HG02981 (cell line): Measurements from ENCODE around the gene PIGW.

ENCODE experiments used
- ATAC-seq: cut with Tn5 transposase; IDR thresholded peaks from one replicate; pipeline ENCODE4 v1.9.1; 2021; ENCODE audit warnings: mild to moderate bottlenecking, moderate library complexity; ENCODE audit not compliant: unreplicated experiment

Gene PIGW

DNA sequence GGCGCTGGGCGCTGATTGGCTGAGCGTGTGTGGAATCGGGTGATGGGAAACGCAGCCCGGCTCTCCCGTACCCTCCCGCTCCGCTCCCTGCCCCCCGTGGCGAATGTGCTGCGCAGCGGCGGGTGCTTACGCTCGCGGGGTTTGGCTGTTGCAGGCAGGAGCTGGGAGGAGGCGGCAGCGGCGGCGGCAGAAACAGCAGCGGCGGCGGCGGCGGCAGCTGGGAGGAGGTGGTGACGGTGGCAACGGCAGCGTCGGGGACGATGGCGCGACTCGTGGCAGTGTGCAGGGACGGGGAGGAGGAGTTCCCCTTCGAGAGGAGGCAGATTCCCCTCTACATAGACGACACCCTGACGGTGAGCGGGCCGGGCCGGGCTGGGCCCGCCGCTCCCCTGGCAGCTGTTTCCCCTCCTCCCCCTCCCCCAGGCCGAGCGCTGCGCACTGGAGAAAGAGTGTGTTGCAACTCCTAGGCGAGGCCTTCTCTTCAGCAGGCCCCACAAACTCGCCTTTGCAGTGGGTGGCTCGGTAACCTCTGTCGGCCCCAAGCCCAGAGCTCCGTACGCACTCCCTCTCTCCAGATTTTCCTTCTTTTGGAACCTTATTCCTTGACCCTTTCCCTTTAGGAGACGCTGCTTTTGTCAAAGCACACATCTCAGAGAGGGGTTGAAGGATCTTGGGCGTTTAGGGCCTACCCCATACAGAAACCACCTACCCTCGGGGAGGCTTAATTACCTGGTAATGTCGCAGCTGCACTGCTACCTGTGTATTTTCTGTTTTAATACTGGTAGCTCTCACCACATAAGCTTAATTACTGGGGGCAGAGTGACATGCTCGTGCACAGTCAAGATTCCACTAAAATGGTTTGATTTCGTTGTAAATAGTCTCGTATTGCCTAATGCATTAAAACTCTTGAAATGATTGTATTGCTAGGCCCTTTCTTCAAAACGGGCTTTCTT lies 11.0 kb downstream of the PIGW start:
- ATAC-seq: peak; percentile 60

DNA sequence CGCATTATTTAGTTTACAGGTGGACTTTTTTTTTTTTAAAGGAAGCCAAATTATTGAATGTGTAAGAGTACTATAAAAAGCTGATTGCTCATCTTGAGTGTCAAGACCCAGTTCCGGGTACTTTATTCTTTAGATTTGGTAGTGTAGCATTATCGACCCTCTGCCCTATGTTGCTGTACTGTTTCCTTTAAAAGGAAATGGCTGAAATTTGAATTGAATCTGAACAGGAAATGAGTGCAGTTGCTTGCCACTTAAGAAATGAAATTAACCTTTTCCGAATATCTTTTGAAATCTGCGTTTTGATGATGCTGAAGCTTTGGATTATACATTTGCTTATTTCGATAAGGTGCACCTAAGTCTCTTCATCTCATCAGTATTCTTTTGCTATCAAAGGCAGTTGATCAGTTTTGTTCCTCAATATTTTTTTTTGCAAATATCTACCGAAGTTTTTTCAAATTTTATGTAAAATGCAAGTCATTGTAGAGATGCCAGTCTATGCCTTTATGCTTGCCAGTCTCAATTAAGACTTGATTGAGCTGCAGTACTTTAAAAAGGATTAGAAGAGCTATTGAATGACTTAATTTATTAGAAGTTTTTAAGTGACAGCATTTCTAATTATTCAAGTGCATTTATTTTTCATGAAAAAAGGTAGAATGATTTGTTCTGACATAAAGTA lies 11.8 kb downstream of the PIGW start:
- no peak for ATAC-seq

DNA sequence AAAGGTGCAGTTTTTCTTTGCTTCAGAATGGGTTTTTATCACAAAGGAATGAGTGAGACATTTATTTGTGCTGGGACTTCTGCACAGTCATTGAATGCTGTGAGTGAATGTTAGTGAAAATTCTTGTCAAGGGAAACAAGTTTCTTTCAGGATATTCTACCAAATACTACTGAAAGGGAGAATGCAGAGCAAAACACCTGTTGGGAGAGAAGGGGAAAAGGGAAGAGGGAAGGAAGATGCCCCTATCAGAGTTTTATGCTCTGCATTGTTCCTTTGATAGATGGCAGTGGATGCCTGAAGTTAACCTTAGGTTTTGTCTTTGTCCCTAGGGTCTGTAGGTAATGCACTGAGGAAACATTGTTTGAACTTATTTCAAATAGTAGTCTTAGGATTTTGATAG lies 13.0 kb downstream of the PIGW start:
- no peak for ATAC-seq

DNA sequence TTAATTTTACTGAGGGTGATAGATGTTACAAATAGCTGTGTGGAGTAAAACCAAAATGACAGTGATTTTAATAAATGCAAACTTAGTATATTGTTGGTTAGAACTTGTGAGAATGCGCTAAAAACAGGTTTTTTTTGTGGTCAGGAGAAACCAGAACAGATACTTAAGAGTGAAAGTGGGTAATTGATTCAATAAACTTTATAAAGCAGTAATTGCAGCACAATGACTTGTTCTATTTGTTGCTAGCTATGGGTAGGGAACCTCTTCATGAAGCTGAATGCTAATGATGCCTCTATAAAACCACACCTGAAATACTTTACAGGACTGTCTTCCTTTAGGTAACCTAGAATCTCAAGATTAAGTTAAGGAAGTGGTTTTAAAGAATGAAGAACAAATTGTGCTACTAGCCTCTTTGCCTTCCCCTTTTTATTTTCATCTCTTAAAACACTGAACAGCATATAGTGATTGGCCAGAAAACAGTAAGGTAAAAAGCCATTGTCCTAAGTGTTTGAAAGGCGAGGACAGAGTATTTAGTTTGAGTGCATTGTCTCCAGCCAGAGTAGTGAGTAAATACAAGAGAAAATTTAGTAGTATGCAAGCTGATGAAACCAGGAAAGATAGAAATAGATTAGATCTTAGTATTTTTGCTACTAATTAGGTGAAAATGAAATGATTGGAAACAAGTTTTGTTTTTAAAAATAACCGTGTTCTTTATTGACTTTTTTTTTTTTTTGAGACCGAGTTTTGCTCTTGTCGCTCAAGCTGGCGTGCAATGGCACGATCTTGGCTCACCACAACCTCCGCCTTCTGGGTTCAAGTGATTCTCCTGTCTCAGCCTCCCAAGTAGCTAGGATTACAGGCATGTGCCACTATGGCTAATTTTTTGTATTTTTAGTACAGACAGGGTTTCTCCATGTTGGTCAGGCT lies 16.0 kb downstream of the PIGW start:
- ATAC-seq: no peak

DNA sequence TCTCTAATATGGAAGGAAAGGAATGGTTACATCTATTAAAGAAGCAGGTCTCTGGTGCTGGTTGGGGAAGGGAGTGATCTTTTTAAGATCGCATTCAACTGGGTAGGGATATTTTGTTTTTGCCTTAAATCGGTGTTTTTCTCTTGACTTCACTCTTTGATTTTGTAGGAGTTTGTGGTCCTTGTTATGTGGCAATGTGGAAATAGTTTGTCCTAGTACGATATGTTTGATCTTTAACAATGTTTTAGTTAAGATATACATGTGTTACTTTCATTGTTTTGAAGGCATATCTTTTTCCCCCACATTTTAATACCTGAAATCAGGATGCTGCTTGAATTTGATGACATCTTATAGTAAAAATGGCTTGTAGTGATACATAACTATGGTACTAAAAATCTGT lies 18.7 kb downstream of the PIGW start:
- ATAC-seq: no peak

DNA sequence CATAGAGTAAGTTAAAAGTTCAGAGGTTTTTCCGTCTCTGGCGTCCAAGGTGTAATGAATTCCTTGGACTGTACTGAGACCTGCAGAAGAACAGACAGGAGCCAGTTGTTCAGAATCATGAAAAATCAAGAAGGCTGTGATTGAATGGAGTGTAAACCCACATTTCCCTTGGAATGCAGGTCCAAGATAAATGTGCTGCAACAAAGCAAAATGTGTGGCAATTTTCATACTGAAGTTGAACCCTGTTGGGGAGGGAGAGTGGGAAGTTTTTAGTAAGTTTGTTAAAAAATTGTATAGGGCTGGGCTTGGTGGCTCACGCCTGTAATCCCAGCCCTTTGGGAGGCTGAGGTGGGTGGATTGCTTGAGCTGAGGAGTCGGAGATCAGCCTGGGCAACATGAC lies 31.3 kb downstream of the PIGW start:
- no peak for ATAC-seq

DNA sequence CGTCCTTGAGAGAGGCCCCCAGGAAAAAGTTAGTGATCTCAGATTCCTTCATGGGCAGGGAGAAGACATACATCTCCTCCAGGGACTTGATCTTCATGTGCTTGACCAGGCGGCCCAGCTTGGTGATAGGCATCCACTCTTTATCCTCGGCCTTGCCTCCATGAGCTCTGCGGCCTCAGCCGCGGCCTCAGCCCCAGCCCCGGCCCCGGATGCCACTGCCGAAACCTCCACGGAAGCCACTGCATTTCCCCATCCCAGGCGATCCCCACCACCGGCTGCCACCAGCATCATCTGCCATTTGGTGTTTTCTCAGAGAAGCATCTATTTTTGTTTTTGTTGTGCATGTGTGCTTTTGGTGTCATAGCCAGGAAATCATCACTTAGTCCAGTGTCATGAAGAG lies 40.2 kb downstream of the PIGW start:
- ATAC-seq: no peak

DNA sequence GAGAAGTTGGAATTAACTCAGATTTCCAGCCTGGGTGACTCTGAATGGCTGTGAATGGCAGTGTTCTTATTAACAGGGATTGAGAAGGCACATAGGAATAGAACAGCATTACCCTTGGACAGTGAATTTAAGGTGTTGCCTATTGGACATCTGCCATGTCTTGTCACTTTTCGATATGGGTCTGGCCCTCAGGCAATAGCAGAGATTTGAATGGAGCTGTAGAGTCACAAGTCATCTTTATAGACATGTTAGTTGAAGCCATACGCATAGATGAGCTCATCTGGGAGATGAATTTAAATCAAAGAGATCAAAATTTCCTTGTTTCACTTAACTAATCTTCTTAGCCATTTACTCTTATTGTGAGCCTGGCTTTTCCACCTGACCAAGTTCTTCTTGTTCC lies 42.0 kb downstream of the PIGW start:
- ATAC-seq: no peak

DNA sequence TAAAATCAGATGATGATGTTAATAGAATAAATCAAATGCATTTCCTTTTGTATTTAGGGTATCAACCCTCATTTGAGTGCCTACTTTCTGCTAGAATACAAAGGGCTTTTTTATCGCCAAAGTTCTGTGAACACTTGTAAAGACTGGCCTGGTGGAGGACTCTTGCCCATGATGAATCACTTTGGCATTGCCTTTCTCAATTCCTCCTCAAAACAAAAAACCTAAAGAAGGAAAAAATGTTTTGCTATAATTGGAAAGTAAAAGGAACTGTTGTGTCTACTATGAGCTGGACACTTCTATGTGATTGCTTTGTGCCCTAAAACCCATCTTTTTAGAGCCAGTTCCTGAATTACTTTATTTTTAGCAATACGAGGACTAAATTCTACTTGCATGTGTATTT lies 43.9 kb downstream of the PIGW start:
- no peak for ATAC-seq

DNA sequence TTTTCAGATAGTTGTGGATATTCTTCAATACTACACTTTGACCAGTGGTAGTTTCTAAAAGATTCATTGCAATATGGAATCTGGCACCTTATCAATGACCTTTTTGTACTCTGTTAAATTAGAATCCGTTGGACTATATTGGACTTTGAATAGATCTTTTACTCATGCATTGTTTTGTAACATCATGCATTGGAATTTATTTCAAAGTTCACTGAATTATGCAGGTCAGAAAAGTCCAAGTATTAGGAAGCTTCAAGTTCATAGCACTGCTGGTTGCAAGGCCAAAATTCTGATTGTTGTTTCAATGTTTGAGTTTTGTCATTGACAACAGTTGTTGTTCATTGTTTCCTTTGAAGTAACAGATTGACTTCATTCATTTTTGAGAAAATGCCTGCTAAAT lies 49.0 kb downstream of the PIGW start:
- ATAC-seq: no peak

DNA sequence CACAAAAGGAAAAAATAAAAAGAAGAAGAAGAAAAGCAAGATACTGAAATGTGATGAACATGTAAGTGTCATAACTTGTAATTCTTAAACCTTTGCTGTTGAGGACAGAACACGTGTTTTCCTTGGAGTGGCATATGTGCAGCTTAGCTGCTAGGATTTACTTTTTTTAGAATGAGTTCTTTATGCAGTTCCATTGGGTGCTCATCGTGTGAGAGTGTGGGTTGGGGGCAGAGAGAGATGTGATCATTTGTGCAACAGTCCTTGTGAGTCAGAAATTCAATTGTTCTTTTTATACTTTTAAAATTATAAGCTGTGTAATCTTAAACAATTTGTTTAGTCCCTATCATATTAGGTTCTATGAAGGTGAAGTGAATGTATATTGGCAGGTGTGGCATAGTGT lies 51.4 kb downstream of the PIGW start:
- ATAC-seq: no peak
